WTC11 (cell line): Measurements from ENCODE around the gene GALNT15. TPM values are rescaled to one million over a fixed set of nuclear protein-coding genes. Genes with fewer than 3 reads are reported as not detected.

Experiments
- ATAC-seq: fragments of 200-7000 bp; cut with Tn5 transposase; 2 replicates; pipeline ENCODE4 v1.10.0; 2021; ENCODE audit warnings: mild to moderate bottlenecking, moderate library complexity
- CTCF ChIA-PET: fragments of 300-600 bp; sonication (Branson Sonifier 250); formaldehyde crosslinking; loops from one replicate; lab custom pipeline; 2021; ENCODE audit warnings: antibody characterized with exemption; lab: Charles Lee
- POLR2A ChIA-PET: fragments of 350-600 bp; sonication (Branson Sonifier 250); formaldehyde crosslinking; loops from one replicate; lab custom pipeline; 2021; ENCODE audit warnings: antibody characterized with exemption; lab: Charles Lee
- DNase-seq: peaks from one replicate; pipeline ENCODE4 v3.0.0; 2021; ENCODE audit warnings: low spot score
- H3K27ac Mint-ChIP-seq: 2 replicates; pipeline ENCODE4 v1.8.0; 2021; ENCODE audit warnings: mixed read lengths
- H3K27me3 Mint-ChIP-seq: 2 replicates; pipeline ENCODE4 v1.8.0; 2021; ENCODE audit warnings: low read depth, mild to moderate bottlenecking, moderate library complexity, mixed read lengths
- H3K36me3 Mint-ChIP-seq: 2 replicates; pipeline ENCODE4 v1.8.0; 2021; ENCODE audit warnings: mixed read lengths
- H3K4me1 Mint-ChIP-seq: 2 replicates; pipeline ENCODE4 v1.8.0; 2022; ENCODE audit warnings: mixed read lengths
- H3K4me3 Mint-ChIP-seq: 2 replicates; pipeline ENCODE4 v1.8.0; 2021; ENCODE audit warnings: mild to moderate bottlenecking, moderate library complexity, mixed read lengths
- H3K9me3 Mint-ChIP-seq: 2 replicates; pipeline ENCODE4 v1.8.0; 2021; ENCODE audit warnings: mixed read lengths
- ATF1 ChIP-seq: sonication (generic); formaldehyde crosslinking; IDR thresholded peaks from 2 replicates; pipeline ENCODE4 v1.8.1; 2023; ENCODE audit warnings: mild to moderate bottlenecking, moderate library complexity, missing genetic modification reagents
- CBFB ChIP-seq: sonication (generic); formaldehyde crosslinking; IDR thresholded peaks from 2 replicates; pipeline ENCODE4 v1.8.1; 2022; ENCODE audit warnings: mild to moderate bottlenecking, low read depth, missing genetic modification reagents
- CREM ChIP-seq: sonication (generic); formaldehyde crosslinking; IDR thresholded peaks from 2 replicates; pipeline ENCODE4 v1.8.1; 2022; ENCODE audit warnings: mild to moderate bottlenecking, missing genetic modification reagents, moderate library complexity
- ELF4 ChIP-seq: sonication (generic); formaldehyde crosslinking; IDR thresholded peaks from 2 replicates; pipeline ENCODE4 v1.8.1; 2022; ENCODE audit warnings: low read depth, mild to moderate bottlenecking, moderate library complexity, missing genetic modification reagents
- EMX1 ChIP-seq: fragments of 250-450 bp; sonication (Bioruptor Pico); IDR thresholded peaks from 2 replicates; pipeline ENCODE4 v1.8.0; 2021; ENCODE audit warnings: mild to moderate bottlenecking
- FOXJ3 ChIP-seq: sonication (generic); formaldehyde crosslinking; IDR thresholded peaks from 2 replicates; pipeline ENCODE4 v1.9.0; 2021; ENCODE audit warnings: missing genetic modification reagents, mild to moderate bottlenecking, borderline replicate concordance
- GRHL2 ChIP-seq: fragments of 250-450 bp; sonication (Bioruptor Pico); IDR thresholded peaks from 2 replicates; pipeline ENCODE4 v1.8.0; 2022; ENCODE audit warnings: mild to moderate bottlenecking, moderate library complexity; ENCODE audit not compliant: insufficient replicate concordance, severe bottlenecking
- MYBL2 ChIP-seq: sonication (generic); formaldehyde crosslinking; IDR thresholded peaks from 2 replicates; pipeline ENCODE4 v1.8.1; 2023; ENCODE audit warnings: mild to moderate bottlenecking, moderate library complexity, missing genetic modification reagents
- NR1H2 ChIP-seq: sonication (generic); formaldehyde crosslinking; IDR thresholded peaks from 2 replicates; pipeline ENCODE4 v1.9.0; 2021; ENCODE audit warnings: mild to moderate bottlenecking, moderate library complexity, missing genetic modification reagents
- OVOL2 ChIP-seq: fragments of 250-450 bp; sonication (Bioruptor Pico); IDR thresholded peaks from 2 replicates; pipeline ENCODE4 v1.9.0; 2021; ENCODE audit warnings: mild to moderate bottlenecking, borderline replicate concordance
- SOX15 ChIP-seq: fragments of 250-450 bp; sonication (Bioruptor Pico); IDR thresholded peaks from 2 replicates; pipeline ENCODE4 v1.9.0; 2021; ENCODE audit warnings: mild to moderate bottlenecking
- total RNA-seq: library from RNA; stranded (reverse); gene quantifications from 3 replicates; pipeline ENCODE4 v1.2.3, GENCODE V29; 2021
- TF ChIP-seq, protein P1 (sequence below): sonication (generic); formaldehyde crosslinking; IDR thresholded peaks from 2 replicates; pipeline ENCODE4 v1.8.1; 2023; ENCODE audit warnings: mild to moderate bottlenecking, missing genetic modification reagents, borderline replicate concordance
- TF ChIP-seq, protein P2 (sequence below): sonication (generic); formaldehyde crosslinking; IDR thresholded peaks from 2 replicates; pipeline ENCODE4 v1.8.1; 2022; ENCODE audit warnings: missing genetic modification reagents, borderline replicate concordance
- TF ChIP-seq, protein P3 (sequence below): sonication (generic); formaldehyde crosslinking; IDR thresholded peaks from 2 replicates; pipeline ENCODE4 v1.8.1; 2023; ENCODE audit warnings: mild to moderate bottlenecking, missing genetic modification reagents, moderate library complexity
- TF ChIP-seq, protein P4 (sequence below): sonication (generic); formaldehyde crosslinking; IDR thresholded peaks from 2 replicates; pipeline ENCODE4 v1.8.0; 2022; ENCODE audit warnings: mild to moderate bottlenecking, missing genetic modification reagents
- TF ChIP-seq, protein P5 (sequence below): sonication (generic); formaldehyde crosslinking; IDR thresholded peaks from 2 replicates; pipeline ENCODE4 v1.8.0; 2023; ENCODE audit warnings: mild to moderate bottlenecking, missing genetic modification reagents
- TF ChIP-seq, protein P6 (sequence below): fragments of 250-450 bp; sonication (Bioruptor Pico); IDR thresholded peaks from 2 replicates; pipeline ENCODE4 v2.1.2; 2022; ENCODE audit warnings: mild to moderate bottlenecking, moderate library complexity

The GALNT15 gene
- total RNA-seq, 1 experiment from 2014 or later = 0.15 TPM

DNA sequence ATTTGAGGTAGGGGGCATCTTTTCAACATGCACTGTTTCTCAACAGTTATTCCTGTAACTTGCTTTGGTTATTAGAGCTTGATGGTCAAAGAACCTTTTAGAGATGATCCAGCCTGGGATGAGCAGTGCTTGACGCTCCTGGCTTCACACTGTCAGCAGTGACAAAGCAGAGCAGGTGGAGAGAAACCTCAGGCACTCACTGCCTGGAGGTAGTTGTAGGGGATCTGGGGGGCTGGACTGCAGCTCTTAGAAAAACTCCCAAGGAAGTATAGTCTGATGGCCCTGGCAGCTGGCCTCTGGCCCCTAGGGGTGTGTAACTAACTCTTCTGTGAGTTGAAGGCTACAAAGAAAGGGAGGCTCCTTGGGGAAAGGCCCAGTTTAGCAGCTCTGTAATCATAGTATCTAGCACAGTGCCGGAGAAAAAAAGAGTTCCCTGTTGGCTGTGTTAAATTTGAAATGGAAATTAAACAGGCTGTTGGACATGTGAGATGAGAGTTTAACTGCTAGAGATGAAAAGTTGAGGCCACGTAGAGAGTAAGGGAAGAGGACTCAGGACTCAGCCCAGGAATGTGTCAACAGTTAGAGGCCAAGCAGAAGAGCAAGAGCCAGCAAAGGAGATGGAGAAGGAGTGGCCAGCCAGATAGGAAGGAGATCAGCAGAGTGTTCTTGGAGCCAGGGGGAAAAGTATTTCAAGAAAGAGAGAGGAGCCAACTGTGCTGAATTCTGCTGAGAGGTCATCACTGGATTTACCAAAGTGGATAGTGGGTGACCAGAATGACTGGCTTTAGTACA is 104.7 kb downstream of the GALNT15 start (continued):
- TF ChIP-seq, protein P1, sequence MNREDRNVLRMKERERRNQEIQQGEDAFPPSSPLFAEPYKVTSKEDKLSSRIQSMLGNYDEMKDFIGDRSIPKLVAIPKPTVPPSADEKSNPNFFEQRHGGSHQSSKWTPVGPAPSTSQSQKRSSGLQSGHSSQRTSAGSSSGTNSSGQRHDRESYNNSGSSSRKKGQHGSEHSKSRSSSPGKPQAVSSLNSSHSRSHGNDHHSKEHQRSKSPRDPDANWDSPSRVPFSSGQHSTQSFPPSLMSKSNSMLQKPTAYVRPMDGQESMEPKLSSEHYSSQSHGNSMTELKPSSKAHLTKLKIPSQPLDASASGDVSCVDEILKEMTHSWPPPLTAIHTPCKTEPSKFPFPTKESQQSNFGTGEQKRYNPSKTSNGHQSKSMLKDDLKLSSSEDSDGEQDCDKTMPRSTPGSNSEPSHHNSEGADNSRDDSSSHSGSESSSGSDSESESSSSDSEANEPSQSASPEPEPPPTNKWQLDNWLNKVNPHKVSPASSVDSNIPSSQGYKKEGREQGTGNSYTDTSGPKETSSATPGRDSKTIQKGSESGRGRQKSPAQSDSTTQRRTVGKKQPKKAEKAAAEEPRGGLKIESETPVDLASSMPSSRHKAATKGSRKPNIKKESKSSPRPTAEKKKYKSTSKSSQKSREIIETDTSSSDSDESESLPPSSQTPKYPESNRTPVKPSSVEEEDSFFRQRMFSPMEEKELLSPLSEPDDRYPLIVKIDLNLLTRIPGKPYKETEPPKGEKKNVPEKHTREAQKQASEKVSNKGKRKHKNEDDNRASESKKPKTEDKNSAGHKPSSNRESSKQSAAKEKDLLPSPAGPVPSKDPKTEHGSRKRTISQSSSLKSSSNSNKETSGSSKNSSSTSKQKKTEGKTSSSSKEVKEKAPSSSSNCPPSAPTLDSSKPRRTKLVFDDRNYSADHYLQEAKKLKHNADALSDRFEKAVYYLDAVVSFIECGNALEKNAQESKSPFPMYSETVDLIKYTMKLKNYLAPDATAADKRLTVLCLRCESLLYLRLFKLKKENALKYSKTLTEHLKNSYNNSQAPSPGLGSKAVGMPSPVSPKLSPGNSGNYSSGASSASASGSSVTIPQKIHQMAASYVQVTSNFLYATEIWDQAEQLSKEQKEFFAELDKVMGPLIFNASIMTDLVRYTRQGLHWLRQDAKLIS (CRISPR knock-in tag) = no peak
- TF ChIP-seq NR1H2 (no peak), OVOL2 (no peak), SOX15 (no peak)

DNA sequence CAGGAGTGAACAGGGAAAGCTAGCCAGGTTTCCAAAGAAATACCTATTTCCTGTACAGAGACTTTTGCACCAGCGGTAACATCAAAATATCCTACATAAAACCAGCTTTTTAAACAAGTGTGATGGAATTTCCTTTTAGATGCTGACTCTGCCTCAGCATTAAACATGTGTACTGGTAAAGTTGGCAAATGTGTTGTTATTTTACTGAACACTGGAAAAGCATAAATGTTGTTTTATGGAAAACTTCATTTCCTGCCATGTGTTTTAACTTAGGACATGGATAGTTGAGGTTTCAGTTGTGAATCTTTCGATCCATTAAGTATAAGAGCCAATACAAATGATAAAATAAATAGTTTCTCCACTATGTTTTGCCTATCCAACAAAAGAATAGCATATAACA is 106.2 kb downstream of the GALNT15 start:
- Mint-ChIP-seq H3K36me3 (peaks cover 23% of the 10 kb centered on the region), H3K9me3 (no peaks in the 10 kb centered on the region), H3K4me3 (no peak overlapping the region), H3K4me1 (no peaks in the 10 kb centered on the region), H3K27ac (no peak overlapping the region), H3K27me3 (no peaks in the 10 kb centered on the region)
- ChIA-PET CTCF (no interaction called here), POLR2A (no interaction called here)
- DNase-seq = no peak
- TF ChIP-seq CBFB (CRISPR knock-in tag) (no peak), CREM (CRISPR knock-in tag) (no peak), ELF4 (CRISPR knock-in tag) (no peak), FOXJ3 (CRISPR knock-in tag) (no peak), MYBL2 (CRISPR knock-in tag) (no peak), GRHL2 (CRISPR knock-in tag) (no peak), EMX1 (CRISPR knock-in tag) (no peak), ATF1 (CRISPR knock-in tag) (no peak)
- TF ChIP-seq, protein P2, sequence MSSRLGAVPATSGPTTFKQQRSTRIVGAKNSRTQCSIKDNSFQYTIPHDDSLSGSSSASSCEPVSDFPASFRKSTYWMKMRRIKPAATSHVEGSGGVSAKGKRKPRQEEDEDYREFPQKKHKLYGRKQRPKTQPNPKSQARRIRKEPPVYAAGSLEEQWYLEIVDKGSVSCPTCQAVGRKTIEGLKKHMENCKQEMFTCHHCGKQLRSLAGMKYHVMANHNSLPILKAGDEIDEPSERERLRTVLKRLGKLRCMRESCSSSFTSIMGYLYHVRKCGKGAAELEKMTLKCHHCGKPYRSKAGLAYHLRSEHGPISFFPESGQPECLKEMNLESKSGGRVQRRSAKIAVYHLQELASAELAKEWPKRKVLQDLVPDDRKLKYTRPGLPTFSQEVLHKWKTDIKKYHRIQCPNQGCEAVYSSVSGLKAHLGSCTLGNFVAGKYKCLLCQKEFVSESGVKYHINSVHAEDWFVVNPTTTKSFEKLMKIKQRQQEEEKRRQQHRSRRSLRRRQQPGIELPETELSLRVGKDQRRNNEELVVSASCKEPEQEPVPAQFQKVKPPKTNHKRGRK (CRISPR knock-in tag) = no peak
- TF ChIP-seq, protein P3, sequence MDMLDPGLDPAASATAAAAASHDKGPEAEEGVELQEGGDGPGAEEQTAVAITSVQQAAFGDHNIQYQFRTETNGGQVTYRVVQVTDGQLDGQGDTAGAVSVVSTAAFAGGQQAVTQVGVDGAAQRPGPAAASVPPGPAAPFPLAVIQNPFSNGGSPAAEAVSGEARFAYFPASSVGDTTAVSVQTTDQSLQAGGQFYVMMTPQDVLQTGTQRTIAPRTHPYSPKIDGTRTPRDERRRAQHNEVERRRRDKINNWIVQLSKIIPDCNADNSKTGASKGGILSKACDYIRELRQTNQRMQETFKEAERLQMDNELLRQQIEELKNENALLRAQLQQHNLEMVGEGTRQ = no peak
- TF ChIP-seq, protein P4, sequence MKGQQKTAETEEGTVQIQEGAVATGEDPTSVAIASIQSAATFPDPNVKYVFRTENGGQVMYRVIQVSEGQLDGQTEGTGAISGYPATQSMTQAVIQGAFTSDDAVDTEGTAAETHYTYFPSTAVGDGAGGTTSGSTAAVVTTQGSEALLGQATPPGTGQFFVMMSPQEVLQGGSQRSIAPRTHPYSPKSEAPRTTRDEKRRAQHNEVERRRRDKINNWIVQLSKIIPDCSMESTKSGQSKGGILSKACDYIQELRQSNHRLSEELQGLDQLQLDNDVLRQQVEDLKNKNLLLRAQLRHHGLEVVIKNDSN (CRISPR knock-in tag) = no peak
- TF ChIP-seq, protein P5, sequence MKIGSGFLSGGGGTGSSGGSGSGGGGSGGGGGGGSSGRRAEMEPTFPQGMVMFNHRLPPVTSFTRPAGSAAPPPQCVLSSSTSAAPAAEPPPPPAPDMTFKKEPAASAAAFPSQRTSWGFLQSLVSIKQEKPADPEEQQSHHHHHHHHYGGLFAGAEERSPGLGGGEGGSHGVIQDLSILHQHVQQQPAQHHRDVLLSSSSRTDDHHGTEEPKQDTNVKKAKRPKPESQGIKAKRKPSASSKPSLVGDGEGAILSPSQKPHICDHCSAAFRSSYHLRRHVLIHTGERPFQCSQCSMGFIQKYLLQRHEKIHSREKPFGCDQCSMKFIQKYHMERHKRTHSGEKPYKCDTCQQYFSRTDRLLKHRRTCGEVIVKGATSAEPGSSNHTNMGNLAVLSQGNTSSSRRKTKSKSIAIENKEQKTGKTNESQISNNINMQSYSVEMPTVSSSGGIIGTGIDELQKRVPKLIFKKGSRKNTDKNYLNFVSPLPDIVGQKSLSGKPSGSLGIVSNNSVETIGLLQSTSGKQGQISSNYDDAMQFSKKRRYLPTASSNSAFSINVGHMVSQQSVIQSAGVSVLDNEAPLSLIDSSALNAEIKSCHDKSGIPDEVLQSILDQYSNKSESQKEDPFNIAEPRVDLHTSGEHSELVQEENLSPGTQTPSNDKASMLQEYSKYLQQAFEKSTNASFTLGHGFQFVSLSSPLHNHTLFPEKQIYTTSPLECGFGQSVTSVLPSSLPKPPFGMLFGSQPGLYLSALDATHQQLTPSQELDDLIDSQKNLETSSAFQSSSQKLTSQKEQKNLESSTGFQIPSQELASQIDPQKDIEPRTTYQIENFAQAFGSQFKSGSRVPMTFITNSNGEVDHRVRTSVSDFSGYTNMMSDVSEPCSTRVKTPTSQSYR = no peak
- TF ChIP-seq, protein P6, sequence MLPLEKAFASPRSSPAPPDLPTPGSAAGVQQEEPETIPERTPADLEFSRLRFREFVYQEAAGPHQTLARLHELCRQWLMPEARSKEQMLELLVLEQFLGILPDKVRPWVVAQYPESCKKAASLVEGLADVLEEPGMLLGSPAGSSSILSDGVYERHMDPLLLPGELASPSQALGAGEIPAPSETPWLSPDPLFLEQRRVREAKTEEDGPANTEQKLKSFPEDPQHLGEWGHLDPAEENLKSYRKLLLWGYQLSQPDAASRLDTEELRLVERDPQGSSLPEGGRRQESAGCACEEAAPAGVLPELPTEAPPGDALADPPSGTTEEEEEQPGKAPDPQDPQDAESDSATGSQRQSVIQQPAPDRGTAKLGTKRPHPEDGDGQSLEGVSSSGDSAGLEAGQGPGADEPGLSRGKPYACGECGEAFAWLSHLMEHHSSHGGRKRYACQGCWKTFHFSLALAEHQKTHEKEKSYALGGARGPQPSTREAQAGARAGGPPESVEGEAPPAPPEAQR (CRISPR knock-in tag) = no peak
- ATAC-seq = no peak
